HG03060 (cell line): ENCODE measurements around the gene IZUMO3.
"Not testable (repeated sequence)": the region's sequence is repeated elsewhere in the genome, so short reads cannot be mapped to it uniquely, and the experiment has no call there.

Experiments
- ATAC-seq: cut with Tn5 transposase; IDR thresholded peaks from one replicate; pipeline ENCODE4 v1.9.1; 2021; ENCODE audit warnings: low read depth, moderate number of reproducible peaks; ENCODE audit not compliant: unreplicated experiment

The IZUMO3 gene

GRCh38 chr9:24545847-24546522 lies at the start of gene IZUMO3:
Gene IZUMO3 (minus strand): TSS chr9:24545897. CDS start chr9:24545649, 248 bp downstream.
- ATAC-seq: no peak

- ATAC-seq: no peak
Measured at GRCh38 chr9:24594234-24594850, 48.6 kb upstream of the IZUMO3 start.

GRCh38 chr9:24590432-24590831 lies 44.7 kb upstream of the IZUMO3 start:
- ATAC-seq: no peak

- no peak for ATAC-seq
Measured at GRCh38 chr9:24587883-24588282, 42.2 kb upstream of the IZUMO3 start.

GRCh38 chr9:24582146-24583126 lies 36.7 kb upstream of the IZUMO3 start:
- ATAC-seq: no peak

- ATAC-seq: not testable (repeated sequence)
Measured at GRCh38 chr9:24580005-24580404, 34.3 kb upstream of the IZUMO3 start.

- ATAC-seq: no peak
Measured at GRCh38 chr9:24572406-24572805, 26.7 kb upstream of the IZUMO3 start.

- no peak for ATAC-seq
Measured at GRCh38 chr9:24561957-24562356, 16.3 kb upstream of the IZUMO3 start.

- ATAC-seq: no peak
Measured at GRCh38 chr9:24553183-24553552, 7.5 kb upstream of the IZUMO3 start.

GRCh38 chr9:24552526-24553182 lies 7.0 kb upstream of the IZUMO3 start:
- no peak for ATAC-seq

- no peak for ATAC-seq
Measured at GRCh38 chr9:24545285-24545684, 412 bp downstream of the IZUMO3 start.

GRCh38 chr9:24518545-24518944 lies 27.2 kb downstream of the IZUMO3 start:
- no peak for ATAC-seq

- ATAC-seq: no peak
Measured at GRCh38 chr9:24516463-24516862, 29.2 kb downstream of the IZUMO3 start.

- ATAC-seq: no peak
Measured at GRCh38 chr9:24509850-24510249, 35.8 kb downstream of the IZUMO3 start.

- no peak for ATAC-seq
Measured at GRCh38 chr9:24504521-24504920, 41.2 kb downstream of the IZUMO3 start.

GRCh38 chr9:24502206-24502937 lies 43.3 kb downstream of the IZUMO3 start:
- ATAC-seq: no peak

GRCh38 chr9:24500761-24501160 lies 44.9 kb downstream of the IZUMO3 start:
- no peak for ATAC-seq

GRCh38 chr9:24498632-24499031 lies 47.1 kb downstream of the IZUMO3 start:
- ATAC-seq: no peak

GRCh38 chr9:24497671-24498070 lies 48.0 kb downstream of the IZUMO3 start:
- no peak for ATAC-seq
